GM19395 (cell line): ENCODE measurements around the gene COL26A1.
A peak's percentile ranks its signal among the peaks of the same experiment; 100 is the strongest.
"Not testable (repeated sequence)": the region's sequence is repeated elsewhere in the genome, so short reads cannot be mapped to it uniquely, and the experiment has no call there.

Experiments
- ATAC-seq: cut with Tn5 transposase; IDR thresholded peaks from one replicate; pipeline ENCODE4 v1.9.1; 2021; ENCODE audit warnings: mild to moderate bottlenecking, moderate library complexity; ENCODE audit not compliant: unreplicated experiment

The COL26A1 gene

GRCh38 chr7:101362334-101363195 is at the start of gene COL26A1:
Gene COL26A1 (plus strand): TSS chr7:101362875. CDS start chr7:101363033, 158 bp downstream.
- ATAC-seq: no peak

GRCh38 chr7:101315336-101315735 is 47.3 kb upstream of the COL26A1 start:
- no peak for ATAC-seq

GRCh38 chr7:101319401-101319800 is 43.3 kb upstream of the COL26A1 start:
- ATAC-seq: no peak

- peak; percentile 92 for ATAC-seq
These were observed 40.9 kb upstream of the COL26A1 start, which contains the start of gene IFT22 for GRCh38 chr7:101321491-101322401. Gene IFT22 (minus strand): TSS chr7:101321812. CDS start chr7:101321709, 103 bp downstream.

GRCh38 chr7:101328159-101328558 is 34.5 kb upstream of the COL26A1 start:
- no peak for ATAC-seq

- no peak for ATAC-seq
These were observed 32.6 kb upstream of the COL26A1 start for GRCh38 chr7:101330011-101330484.

- ATAC-seq: no peak
These were observed 30.6 kb upstream of the COL26A1 start for GRCh38 chr7:101332026-101332425.

- ATAC-seq: no peak
These were observed 28.8 kb upstream of the COL26A1 start for GRCh38 chr7:101333912-101334311.

GRCh38 chr7:101340379-101340778 is 22.3 kb upstream of the COL26A1 start:
- ATAC-seq: no peak

- no peak for ATAC-seq
These were observed 19.8 kb upstream of the COL26A1 start for GRCh38 chr7:101342892-101343291.

- no peak for ATAC-seq
These were observed 15.2 kb upstream of the COL26A1 start for GRCh38 chr7:101347477-101347876.

GRCh38 chr7:101348456-101349067 is 14.1 kb upstream of the COL26A1 start:
- ATAC-seq: not testable (repeated sequence)

- not testable (repeated sequence) for ATAC-seq
These were observed 13.4 kb upstream of the COL26A1 start for GRCh38 chr7:101349300-101349699.

GRCh38 chr7:101352920-101353308 is 9.8 kb upstream of the COL26A1 start:
- ATAC-seq: no peak

GRCh38 chr7:101357433-101357832 is 5.2 kb upstream of the COL26A1 start:
- no peak for ATAC-seq

- ATAC-seq: no peak
These were observed 590 bp downstream of the COL26A1 start for GRCh38 chr7:101363196-101363733.

- no peak for ATAC-seq
These were observed 1.2 kb downstream of the COL26A1 start for GRCh38 chr7:101363734-101364374.

GRCh38 chr7:101365956-101366355 is 3.3 kb downstream of the COL26A1 start:
- ATAC-seq: no peak

GRCh38 chr7:101367676-101368075 is 5.0 kb downstream of the COL26A1 start:
- no peak for ATAC-seq
